EH (cell line): ENCODE measurements around the gene ISG15.

ENCODE experiments used
- DNase-seq: peaks from one replicate; pipeline ENCODE4 v3.0.0-alpha.2; 2015; ENCODE audit warnings: low read depth

Gene ISG15

GRCh38 chr1:1013105-1013921 is at the start of gene ISG15:
Gene ISG15 (plus strand): TSS chr1:1013497. CDS start chr1:1013574, 77 bp downstream.
- peak; percentile 92 for DNase-seq

GRCh38 chr1:963746-964525 is 49.4 kb upstream of the ISG15 start:
- DNase-seq = no peak

GRCh38 chr1:964691-965525 is 48.4 kb upstream of the ISG15 start:
- DNase-seq = no peak

GRCh38 chr1:965526-966134 is 47.7 kb upstream of the ISG15 start:
- no peak for DNase-seq

GRCh38 chr1:966135-966703 is 47.1 kb upstream of the ISG15 start, which contains the start of gene PLEKHN1:
Gene PLEKHN1 (plus strand): TSS chr1:966482. CDS start chr1:966532, 50 bp downstream.
- peak; percentile 78 for DNase-seq

GRCh38 chr1:966704-967300 is 46.5 kb upstream of the ISG15 start:
- peak; percentile 75 for DNase-seq

GRCh38 chr1:967466-968343 is 45.6 kb upstream of the ISG15 start:
- no peak for DNase-seq

- DNase-seq = no peak
Measured at GRCh38 chr1:969260-969855, 43.9 kb upstream of the ISG15 start.

- no peak for DNase-seq
Measured at GRCh38 chr1:970242-970972, 42.9 kb upstream of the ISG15 start.

GRCh38 chr1:970973-971730 is 42.1 kb upstream of the ISG15 start:
- no peak for DNase-seq

GRCh38 chr1:971751-972506 is 41.4 kb upstream of the ISG15 start:
- DNase-seq = no peak

- DNase-seq = no peak
Measured at GRCh38 chr1:972726-973458, 40.4 kb upstream of the ISG15 start.

GRCh38 chr1:973459-974292 is 39.6 kb upstream of the ISG15 start:
- DNase-seq = no peak

- no peak for DNase-seq
Measured at GRCh38 chr1:974293-974640, 39.0 kb upstream of the ISG15 start.

GRCh38 chr1:974687-975328 is 38.5 kb upstream of the ISG15 start:
- no peak for DNase-seq
